NCI-H2227 treated with DMSO at 0.1 percent for 48 hours (cell line): ENCODE measurements around the gene BACH2.
A peak's percentile ranks its signal among the peaks of the same experiment; 100 is the strongest.
"Not testable (repeated sequence)": the region's sequence is repeated elsewhere in the genome, so short reads cannot be mapped to it uniquely, and the experiment has no call there.

Experiments
- DNase-seq: peaks from one replicate; lab custom pipeline; 2025; lab: John Stamatoyannopoulos, UW

The BACH2 gene

DNA sequence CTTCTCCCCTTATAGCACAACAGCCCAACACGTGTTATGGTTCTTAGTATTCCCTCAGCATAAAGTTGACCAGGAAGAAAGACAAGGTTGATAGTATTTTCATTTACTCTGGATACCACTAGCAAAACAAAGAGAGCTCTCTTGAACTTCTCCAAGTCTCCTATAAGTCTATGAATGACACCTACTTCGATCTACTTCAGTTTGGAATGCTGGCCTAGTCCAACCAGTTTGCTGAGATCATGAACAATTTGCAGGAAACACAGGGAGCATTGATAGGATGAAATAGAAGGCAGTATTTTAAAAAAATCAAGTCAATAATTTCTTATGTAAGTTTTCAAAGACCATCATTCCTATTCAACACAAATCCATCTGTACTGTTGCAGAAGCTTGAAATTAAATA is 308.8 kb downstream of the BACH2 start:
- no peak for DNase-seq

DNA sequence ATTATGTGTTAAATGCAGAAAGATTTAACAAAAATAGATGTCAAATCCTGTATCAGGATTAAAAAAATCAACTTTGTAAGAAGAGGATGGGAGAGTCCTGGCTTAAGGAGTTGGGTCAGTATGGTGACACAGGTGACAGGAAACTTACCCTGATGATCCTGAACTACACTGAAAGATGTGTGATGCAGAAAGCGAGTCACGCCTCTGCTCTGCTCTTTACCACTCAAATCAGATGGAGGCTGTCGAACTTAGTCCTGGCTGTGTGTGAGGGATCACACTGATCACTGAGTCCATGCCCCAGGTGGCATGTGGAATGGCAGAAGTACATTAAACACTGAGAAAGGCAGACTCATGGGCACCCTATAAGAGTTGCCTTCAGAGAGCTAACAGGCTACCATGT is 309.5 kb downstream of the BACH2 start:
- DNase-seq, result no peak

DNA sequence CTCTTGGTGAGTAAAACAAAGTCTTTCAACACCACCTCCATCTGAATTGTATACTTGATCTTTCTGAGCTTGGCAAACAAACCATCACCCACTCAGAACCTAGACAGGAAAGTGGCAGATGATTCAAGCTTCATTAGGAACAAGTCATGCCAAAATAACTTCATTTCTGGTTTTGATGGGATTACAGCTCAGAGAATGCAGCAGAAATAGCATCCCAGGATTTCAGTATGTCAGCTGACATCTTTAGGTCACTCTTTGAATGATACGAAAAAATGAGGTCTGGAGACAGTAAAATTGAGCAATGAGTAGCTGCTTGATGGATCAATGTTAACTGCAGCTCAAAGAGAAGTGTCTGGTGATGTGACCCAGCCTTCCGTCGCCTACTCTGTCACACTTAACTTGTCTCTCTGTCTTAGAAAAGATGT is 310.0 kb downstream of the BACH2 start:
- peak; percentile 12 for DNase-seq

DNA sequence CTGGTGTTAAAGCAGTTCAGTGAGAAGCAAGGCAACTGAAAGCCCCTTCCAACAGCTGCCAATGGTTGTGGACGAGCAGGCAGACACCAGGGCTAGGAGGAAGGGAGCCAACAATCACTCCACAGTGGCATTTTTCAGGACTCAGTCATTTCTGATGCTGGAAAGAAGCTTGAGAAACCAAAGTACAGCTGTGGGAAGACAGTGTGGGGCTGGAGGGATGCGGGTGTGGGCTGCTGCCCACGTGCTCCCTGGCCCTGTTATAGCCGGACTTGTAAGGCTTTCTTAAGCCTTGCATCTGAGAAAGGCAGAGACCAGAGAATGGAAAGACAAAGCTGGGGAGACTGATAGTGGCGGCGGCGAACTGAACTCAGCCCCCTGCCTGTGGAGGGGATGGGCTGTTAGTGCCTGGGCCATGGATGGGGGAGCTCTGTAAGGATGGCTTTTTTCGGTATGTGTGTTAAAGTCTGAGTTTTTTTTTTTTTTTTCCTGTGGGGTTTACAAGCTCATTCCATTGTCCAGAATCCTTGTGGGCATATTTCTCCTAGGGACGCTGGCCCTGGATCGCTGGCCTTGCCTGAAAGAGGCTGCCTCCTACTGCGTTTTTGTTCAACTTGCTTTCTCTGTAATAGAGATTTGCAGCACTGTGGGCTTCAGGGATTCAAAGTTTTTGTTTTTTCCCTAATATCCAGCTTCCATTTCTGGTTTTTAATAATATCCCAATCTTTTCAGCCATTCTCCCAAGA is 310.7 kb downstream of the BACH2 start:
- peak; percentile 31 for DNase-seq

DNA sequence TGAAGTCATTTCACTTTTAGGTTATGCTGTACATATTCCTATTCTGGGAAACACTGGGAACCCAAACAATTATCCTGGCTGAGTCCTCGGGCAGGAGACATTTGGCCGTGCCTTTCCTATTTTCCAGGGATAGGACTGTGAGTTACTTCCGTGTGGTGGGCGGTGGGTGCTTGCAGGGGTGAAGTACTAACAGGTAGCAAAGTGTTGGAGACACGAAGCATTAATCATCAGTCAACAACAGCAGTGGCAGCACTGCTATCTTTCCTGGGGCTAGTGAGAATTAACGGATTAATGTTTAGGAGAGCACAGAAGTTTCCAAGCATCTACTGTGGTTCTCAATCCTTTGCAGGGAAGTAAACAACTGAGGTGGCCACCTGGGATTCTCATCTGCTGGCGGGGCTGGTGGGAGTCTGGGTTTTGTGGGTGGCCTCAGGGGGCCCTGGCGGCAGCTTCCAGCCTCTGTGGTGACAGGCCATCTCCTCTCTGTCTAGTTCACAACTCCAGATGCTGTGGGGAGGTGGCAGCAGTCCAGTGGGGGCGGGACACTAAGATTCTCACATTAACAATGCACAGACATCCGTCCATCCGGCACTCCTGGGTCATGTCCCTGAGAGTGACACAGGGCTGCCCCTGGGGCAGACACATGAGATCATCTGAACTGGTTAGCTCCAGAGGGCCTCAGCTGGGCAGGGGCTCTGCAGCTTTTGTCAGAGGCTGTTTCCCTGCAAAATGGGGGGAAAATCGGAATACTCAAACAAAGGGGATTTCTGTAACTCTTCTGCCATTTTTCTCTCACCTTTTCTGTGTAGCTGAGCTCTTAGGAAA is 311.5 kb downstream of the BACH2 start:
- no peak for DNase-seq

DNA sequence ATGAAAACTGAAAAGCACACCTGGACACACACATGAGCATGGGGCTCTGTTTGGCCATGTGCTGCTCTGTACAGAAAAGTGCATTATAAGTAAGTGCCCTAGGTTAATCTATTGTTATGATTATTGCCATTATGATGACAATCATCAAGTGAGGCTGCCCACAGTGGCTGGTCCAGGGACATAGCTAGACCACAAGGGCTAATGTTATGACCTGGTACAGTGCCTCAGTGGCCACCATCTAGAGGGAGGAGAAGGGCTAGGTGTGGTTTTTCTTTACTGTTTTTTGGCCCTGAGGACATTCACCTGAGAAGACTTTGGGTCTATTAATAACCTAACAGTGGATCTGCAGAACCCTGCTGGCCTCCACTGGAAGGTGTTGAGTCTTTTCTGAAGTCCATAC is 316.3 kb downstream of the BACH2 start:
- no peak for DNase-seq

DNA sequence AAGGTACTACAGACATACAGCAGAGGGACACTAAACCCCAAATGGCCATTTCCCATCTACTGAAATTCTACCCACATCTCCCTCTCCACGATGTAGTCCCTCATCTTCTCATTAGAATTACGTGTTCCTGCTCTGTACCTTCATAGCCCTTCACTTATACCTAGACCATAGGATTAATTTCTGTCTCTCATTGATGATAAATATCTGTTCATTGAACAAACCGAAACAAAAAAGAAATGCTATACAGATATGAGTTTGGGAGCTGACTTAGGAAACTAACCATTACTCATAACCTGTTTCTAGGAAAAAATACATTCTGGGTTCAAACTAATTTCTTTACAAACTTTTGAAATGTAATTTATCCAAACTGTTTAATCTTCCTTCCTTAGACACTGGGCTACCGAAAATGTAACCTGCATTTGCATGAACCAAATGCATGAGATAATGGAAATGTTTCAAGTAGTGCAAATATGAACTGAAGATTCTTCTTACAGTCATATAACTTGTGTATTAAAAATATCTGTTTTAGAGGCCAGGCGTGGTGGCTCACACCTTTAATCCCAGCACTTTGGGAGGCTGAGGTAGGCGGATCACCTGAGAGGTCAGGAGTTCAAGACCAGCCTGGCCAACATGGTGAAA is 317.0 kb downstream of the BACH2 start:
- DNase-seq, result no peak

DNA sequence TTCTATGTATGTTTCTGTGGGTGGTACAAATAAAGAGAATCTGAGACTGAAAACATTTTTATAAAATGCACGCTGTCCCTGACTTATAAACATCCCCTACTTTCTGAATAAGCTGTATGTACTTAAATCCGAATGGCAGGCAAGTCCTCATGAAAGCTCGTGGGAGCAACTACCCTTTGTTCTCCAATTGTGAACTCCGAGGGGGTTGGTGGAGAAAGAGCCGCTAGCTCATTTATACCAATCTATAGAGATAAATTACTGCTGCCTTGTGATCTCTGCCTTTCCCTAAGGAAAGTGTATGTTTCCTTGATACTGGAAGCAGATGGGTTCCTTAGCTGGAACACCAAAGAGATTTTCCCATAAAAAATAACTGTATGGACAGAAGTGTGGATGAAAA is 317.9 kb downstream of the BACH2 start:
- DNase-seq, result peak; percentile 55

DNA sequence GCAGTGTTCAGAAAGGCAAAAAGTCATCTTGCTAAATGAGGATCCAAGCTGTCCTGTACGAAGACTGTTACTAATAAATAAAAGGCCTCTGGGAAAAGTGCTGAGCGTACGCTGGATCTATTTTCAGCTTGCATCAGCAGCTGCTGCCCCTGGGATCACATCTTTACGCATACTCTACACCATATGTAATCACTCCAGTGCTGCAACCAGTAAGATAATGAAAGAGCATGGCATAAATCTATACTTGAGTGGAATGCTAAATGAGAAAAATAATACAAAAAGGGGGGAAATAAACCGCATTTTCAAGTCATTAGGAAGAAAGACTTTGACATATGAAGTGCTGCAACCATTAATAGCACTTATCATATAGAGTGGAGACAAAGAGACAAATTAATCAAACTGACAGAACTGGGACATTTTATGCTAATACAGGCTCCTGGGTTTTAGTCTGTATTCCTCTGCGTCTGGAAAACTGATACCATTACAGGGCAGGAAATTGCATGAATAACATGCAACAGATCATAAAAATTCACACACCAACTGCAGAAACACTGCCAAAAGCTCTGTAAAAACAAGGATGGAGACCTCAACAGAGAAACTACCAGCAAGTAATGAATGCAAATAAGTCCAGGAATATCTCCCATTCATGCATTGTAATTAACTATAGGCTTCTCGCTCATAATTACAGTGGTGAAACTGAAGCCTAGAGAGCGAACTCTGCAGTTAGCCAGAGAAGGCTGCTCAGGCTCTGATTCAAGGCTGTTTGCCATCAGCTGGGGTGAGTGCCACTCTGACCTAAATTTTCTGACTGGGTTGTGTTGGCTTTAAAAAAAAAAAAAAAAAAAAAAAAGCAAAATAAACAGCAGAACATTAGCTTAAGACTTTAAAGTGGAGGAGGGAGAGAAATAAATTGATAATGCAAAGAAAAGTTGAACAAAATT is 318.6 kb downstream of the BACH2 start:
- DNase-seq, result peak; percentile 66

DNA sequence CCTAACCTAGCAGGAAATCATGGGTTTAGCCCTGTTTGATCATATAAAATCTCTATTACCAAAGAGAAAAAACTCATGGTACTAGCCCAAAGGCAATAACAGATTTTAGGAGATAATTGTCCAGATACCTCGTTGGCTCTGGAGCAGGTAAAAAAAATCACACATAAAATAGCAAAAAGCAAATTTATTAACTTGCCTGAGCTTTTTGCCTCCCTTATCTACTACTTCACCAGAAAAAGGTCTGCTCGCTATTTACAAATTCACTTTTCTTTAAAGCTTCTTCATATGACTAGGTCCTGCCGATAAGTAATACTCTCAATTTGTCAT is 320.0 kb downstream of the BACH2 start:
- no peak for DNase-seq

DNA sequence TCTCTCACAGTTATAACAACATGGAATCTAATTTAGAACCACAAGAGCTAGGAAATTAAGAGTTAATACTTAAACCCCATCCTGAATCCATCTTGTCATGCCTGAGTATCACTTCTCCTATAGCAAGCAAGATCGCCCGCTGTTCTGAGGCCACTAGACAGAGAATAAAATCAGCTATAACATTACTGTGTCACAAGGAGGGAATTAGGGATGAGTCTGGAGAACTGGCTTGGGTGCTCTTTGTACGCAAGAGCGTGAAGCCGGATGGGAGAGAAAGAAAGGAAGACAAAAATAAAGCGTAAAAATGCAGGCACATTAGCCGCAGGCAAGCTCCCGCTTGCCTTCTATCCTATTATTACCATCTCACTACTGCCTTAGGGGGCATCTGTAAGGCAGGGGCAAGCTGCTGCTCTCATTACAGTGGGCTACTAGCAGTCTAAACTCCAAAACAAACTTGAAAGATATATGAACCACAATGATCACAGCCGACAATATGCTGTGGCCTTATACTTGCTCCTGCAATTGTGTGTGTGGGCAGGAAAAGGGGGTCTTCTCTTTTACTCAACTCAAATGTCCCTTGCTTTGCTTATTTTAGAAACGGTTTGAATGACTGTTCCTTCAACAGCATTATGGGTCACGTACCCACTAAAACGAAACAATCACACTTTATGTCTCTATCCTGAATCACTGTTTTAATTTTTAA is 320.5 kb downstream of the BACH2 start:
- peak; percentile 69 for DNase-seq

DNA sequence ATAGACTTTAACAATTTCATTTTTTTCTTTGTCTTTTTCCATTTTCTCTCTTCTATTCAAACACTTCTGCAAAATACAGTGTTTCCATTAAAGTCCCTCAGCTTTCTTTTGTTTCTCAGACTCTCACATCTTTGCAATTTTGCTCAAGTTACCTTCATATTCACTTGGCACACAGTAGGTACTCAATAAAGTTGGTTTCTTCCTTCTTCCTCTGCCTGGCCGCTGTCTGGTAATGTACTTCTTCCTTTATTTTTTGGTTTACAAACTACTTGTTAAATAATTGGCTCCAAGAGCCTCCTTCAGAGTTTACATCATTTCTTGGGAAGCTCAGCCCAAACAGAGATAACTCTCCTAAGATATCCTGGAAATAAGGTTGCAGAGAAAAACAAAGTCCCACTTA is 321.3 kb downstream of the BACH2 start:
- DNase-seq, result no peak

DNA sequence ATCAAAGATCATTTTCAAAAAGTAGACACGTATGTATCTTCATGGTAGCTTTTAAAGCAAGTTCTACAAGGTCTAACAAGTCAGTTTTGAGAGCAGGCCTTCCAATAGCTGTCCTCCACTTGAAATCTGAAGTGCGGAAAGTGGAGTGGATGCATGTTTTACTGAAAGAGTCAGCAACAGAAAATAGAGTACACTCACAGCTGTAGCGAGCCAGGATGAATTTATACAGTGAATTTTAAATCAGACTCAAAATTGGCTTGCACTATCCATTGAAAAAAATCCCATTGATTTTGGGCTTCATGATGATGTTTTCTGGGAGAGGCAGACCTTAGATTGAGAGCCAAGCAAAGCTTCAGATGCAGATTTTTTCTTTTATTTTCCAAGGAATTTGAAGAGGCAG is 321.8 kb downstream of the BACH2 start:
- DNase-seq, result peak; percentile 33

DNA sequence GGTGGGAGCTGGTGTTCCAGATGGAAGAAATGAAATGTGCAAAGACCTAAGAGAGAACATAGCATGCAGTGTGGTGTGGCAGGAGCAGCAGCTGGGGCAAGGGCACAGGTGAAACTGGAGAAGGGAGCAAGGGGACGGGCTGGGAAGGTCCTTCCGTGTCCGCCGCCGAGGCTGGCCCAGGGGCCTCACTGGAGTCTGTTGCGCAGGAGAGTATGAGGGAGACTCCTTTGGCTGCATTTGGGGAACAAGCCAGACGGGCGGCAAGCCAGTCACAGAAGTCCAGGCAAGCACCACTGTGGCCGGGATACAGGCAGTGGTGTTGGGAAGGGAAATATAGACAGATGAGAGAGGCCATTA is 324.6 kb downstream of the BACH2 start:
- DNase-seq, result no peak

DNA sequence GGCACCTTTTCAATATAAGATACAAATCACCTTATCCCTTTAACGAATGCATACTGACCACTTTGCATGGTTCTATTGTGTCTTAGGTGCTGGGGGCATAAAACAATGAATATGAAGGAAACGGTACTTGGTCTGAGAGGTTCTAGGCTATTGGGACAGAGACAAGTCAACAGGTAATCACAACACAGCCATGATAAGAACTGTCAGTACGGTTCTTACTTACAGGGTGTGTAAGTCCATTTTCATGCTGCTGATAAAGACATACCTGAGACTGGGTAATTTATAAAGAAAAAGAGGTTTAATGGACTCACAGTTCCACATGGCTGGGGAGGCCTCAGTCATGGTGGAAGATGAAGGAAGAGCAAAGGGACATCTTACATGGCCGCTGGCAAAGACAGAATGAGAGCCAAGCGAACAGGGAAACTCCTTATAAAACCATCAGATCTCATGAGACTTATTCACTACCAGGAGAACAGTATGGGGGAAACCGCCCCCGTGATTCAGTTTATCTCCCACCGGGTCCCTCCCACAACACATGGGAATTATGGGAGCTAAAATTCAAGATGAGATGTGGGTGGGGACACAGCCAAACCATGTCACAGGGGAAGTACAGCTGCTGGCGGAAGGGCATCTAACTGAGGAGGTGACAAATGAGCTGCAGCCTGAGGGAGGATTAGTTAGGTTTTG is 325.2 kb downstream of the BACH2 start:
- DNase-seq, result not testable (repeated sequence)

DNA sequence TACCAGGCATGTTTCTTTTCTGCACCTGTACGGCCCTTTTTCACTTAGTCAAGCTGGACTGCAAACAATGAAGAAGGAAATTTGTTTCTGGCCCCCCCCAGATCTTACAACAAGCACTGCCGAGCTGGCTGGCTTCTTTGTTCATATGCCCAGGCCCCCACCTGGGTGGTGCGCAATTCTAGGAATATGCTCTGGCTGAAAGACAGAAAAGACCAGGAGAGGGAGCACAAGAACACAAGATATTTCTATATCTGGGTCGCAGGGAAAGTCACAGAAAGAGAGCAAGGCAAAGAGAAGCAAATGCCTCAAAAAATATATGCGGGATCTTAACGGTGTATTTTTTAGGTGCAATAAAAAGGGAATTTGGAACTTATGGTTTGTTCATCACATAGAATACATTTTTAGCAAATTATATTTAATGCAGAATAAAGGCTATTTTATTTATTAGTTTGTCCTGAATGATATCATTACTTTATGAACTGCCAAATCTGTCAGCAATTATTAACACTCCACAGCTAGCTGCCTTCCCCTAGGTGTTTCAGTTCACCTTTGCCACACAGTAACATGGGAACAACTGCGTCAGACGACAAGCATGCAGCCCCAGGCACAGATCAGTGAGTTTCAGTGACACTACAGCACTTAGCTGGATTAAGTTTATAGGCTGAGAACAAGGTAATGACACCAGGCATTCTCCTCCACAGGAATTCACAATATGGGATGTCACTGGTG is 325.9 kb downstream of the BACH2 start:
- DNase-seq, result peak; percentile 80

DNA sequence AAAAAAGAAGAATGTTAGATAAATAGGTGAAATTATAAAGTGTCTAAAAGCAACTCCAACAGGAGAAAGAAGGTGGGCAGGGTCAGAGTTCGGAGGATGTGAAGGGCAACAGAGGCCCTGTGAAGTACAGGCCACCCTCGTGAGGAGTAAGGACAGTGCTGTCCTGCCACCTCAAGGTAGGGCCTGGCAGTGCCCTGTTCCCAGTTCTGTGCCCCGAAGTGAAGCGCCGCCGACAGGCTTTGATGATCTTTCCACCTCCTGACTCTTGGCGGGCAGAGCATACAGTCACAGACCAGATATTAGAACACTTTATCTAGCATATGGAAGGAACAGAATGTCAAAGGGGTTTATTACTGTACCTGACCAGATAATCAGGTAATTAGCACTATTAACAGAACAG is 326.6 kb downstream of the BACH2 start:
- DNase-seq, result no peak

DNA sequence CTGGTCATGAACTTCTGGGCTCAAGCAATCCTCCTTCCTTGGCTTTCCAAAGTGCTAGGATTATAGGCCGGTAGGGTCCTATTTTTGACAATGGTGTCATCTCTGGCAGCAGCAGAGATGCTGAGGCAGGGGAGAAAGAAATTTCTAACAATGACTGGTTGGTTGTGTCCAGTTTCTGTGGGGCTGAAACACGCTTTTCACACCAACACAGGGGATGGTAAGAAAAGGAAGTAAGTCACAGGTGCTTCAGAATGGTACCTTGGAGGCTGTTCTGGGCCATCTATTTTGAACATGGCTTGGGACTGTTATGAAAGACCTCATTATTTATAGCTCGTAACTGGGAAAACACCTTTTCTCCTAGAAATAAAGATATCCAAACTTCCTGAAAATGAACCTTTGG is 329.7 kb downstream of the BACH2 start:
- no peak for DNase-seq

DNA sequence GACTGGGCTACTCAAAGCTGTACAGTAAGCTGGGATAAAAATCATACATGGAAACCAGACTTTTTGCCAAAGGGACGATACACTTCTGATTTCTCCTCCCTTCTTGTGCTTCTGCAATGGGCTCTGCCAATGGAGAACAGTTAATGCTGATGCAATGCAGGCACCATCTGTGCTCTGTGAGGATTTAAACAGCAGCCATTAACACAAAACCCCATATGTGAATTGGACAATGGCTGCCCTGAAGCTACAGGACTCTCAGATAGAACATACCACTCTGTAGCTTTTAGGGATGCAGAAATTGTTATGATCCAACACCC is 330.5 kb downstream of the BACH2 start:
- DNase-seq, result no peak

DNA sequence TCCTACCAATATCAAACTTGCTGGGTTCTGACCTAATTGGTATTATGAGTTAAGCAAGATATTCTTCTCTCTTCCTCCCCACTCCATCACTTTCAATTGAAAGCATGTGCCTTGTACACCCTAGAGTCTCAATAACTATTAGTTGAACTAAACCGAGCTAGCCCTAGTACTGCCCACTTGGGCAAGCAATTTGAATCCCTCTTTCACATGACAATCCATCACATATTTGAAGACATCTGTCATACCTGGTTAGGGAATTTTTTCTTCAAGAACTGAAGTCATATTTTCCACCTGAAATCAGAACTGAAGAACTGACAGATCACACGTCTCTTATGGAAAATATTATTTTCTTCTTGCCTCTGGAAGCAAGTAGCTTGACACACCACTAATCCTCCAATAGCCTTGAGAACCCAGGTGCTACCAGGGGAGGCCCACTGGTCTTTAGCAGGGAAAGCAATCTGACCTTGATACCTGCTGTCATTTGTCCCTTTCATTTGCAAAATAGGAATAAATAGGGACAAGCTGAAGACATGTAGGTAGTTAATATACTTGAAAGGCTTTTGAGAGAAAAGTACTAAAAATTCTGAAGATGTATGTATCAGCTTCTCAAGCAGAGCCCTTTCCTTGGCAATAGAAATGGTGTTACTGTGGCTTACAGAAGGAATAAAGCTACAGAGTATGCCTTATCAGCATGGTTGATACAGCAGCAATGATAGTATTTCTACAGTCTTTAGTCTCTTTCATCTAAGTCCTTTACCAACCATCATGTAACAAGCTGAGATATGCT is 331.0 kb downstream of the BACH2 start:
- DNase-seq, result no peak
